H1 (cell line): Measurements from ENCODE around the gene MTFR1L. TPM values are rescaled to one million over a fixed set of nuclear protein-coding genes. Genes with fewer than 3 reads are reported as not detected.

Experiments
- BACH1 ChIP-seq: IDR thresholded peaks from 2 replicates; pipeline ENCODE4 v1.6.1; 2012; ENCODE audit warnings: low read length, improper control_type of control experiment
- FOSL1 ChIP-seq: IDR thresholded peaks from 2 replicates; pipeline ENCODE4 v1.6.1; 2011; ENCODE audit warnings: mild to moderate bottlenecking, low read depth, low read length, moderate library complexity; ENCODE audit not compliant: insufficient read depth
- KDM1A ChIP-seq: fragments of 200-600, 300-600 bp; sonication (generic); IDR thresholded peaks from 2 replicates; pipeline ENCODE4 v1.7.1; 2016; ENCODE audit warnings: mild to moderate bottlenecking, low read length, borderline replicate concordance
- KDM4A ChIP-seq: IDR thresholded peaks from one replicate; pipeline ENCODE4 v1.7.1; 2012; ENCODE audit warnings: low read depth, mild to moderate bottlenecking, moderate library complexity, low read length, inconsistent platforms; ENCODE audit not compliant: severe bottlenecking
- SIN3A ChIP-seq, 2 experiments: IDR thresholded peaks in 1 of 2; conservative IDR thresholded peaks in 1 of 2; 2 replicates each; pipeline ENCODE4 v1.6.1; 2011 to 2012; ENCODE audit warnings: low read length in 2 of 2, improper control_type of control experiment in 1 of 2, low read depth in 1 of 2, mild to moderate bottlenecking in 1 of 2
- YY1 ChIP-seq: IDR thresholded peaks from 2 replicates; pipeline ENCODE4 v1.6.1; 2011; ENCODE audit warnings: low read depth, mild to moderate bottlenecking, low read length
- polyA plus RNA-seq, 7 experiments: library from polyadenylated mRNA; depleted of rRNA in 3 of 7; stranded (reverse) in 5 of 7; unstranded in 2 of 7; fragments of >200 nt in 5 of 7; fragments of 200-250 nt in 2 of 7; gene quantifications; 1 replicate in 5 of 7; 2 replicates in 1 of 7; 4 replicates in 1 of 7; pipeline versions ENCODE4 v1.2.1 to v1.2.3, GENCODE V29; 2011 to 2013; ENCODE audit warnings: missing spikeins in 2 of 7, mixed read lengths in 2 of 7
- total RNA-seq: library from RNA; stranded (reverse); fragmentation: NEBNext Ultra II Directional; extraction: Animal tissue kit (Norgen Biotek cat#: 25700); gene quantifications from 2 replicates; pipeline ENCODE4 v1.2.1, GENCODE V29; 2021
- TF ChIP-seq, protein P1 (sequence below): fragments of 300-600 bp; sonication (generic); IDR thresholded peaks from 2 replicates; pipeline ENCODE4 v1.7.1; 2012; ENCODE audit warnings: low read length, moderate library complexity, mild to moderate bottlenecking, inconsistent platforms; ENCODE audit not compliant: insufficient replicate concordance
- TF ChIP-seq, protein P2 (sequence below): IDR thresholded peaks from 2 replicates; pipeline ENCODE4 v1.6.1; 2011; ENCODE audit warnings: low read length, improper control_type of control experiment

The MTFR1L gene
- total and polyA plus RNA-seq, 2 of the 8 experiments (the other 6 are each of a cell fraction or from before 2014, with no cell fraction given): 20.8 to 23.1 TPM

DNA sequence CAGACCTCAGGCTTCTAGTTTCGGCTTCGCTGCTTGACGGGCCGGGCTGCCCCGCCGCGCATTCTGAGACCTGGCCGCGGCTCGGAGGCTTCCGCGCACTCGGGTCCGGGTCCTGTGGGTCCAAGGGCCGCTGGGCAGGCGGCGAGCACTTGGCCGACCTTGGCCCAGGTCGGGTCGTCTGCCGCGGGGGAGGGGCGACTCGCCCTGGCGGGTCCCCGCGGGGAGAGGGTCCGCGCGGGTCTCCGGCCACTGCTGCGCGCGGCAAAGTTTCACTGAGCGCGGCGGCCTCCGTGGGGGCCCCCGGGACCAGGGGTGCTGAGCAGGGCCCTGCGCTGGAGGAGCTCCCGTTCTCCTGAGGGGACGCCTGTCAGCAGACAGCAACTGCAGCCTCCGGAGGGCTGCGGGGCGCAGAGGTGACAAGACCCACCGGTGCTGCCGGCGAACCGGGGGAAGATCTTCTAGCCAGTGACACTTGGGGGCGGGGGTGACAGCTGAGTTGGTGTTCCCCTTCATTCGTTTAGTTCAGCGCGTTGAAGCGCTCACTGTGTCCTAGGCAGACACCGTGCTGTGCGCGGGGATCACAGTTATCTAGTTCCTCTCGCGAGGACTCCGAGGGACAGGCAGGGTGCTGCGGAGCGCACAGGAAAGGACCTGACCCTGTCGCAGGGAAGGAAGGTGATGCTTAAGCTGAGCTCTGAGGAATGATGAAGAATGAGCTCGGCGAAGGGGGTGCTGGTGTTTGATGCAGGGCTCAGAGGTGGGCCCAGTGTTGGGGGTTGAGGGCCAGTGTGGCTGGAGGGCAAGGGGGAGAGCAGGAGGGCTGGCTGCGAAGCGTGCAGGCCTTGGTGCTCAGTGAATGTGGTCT lies 725 bp downstream of the MTFR1L start (continued):
- TF ChIP-seq, protein P1, sequence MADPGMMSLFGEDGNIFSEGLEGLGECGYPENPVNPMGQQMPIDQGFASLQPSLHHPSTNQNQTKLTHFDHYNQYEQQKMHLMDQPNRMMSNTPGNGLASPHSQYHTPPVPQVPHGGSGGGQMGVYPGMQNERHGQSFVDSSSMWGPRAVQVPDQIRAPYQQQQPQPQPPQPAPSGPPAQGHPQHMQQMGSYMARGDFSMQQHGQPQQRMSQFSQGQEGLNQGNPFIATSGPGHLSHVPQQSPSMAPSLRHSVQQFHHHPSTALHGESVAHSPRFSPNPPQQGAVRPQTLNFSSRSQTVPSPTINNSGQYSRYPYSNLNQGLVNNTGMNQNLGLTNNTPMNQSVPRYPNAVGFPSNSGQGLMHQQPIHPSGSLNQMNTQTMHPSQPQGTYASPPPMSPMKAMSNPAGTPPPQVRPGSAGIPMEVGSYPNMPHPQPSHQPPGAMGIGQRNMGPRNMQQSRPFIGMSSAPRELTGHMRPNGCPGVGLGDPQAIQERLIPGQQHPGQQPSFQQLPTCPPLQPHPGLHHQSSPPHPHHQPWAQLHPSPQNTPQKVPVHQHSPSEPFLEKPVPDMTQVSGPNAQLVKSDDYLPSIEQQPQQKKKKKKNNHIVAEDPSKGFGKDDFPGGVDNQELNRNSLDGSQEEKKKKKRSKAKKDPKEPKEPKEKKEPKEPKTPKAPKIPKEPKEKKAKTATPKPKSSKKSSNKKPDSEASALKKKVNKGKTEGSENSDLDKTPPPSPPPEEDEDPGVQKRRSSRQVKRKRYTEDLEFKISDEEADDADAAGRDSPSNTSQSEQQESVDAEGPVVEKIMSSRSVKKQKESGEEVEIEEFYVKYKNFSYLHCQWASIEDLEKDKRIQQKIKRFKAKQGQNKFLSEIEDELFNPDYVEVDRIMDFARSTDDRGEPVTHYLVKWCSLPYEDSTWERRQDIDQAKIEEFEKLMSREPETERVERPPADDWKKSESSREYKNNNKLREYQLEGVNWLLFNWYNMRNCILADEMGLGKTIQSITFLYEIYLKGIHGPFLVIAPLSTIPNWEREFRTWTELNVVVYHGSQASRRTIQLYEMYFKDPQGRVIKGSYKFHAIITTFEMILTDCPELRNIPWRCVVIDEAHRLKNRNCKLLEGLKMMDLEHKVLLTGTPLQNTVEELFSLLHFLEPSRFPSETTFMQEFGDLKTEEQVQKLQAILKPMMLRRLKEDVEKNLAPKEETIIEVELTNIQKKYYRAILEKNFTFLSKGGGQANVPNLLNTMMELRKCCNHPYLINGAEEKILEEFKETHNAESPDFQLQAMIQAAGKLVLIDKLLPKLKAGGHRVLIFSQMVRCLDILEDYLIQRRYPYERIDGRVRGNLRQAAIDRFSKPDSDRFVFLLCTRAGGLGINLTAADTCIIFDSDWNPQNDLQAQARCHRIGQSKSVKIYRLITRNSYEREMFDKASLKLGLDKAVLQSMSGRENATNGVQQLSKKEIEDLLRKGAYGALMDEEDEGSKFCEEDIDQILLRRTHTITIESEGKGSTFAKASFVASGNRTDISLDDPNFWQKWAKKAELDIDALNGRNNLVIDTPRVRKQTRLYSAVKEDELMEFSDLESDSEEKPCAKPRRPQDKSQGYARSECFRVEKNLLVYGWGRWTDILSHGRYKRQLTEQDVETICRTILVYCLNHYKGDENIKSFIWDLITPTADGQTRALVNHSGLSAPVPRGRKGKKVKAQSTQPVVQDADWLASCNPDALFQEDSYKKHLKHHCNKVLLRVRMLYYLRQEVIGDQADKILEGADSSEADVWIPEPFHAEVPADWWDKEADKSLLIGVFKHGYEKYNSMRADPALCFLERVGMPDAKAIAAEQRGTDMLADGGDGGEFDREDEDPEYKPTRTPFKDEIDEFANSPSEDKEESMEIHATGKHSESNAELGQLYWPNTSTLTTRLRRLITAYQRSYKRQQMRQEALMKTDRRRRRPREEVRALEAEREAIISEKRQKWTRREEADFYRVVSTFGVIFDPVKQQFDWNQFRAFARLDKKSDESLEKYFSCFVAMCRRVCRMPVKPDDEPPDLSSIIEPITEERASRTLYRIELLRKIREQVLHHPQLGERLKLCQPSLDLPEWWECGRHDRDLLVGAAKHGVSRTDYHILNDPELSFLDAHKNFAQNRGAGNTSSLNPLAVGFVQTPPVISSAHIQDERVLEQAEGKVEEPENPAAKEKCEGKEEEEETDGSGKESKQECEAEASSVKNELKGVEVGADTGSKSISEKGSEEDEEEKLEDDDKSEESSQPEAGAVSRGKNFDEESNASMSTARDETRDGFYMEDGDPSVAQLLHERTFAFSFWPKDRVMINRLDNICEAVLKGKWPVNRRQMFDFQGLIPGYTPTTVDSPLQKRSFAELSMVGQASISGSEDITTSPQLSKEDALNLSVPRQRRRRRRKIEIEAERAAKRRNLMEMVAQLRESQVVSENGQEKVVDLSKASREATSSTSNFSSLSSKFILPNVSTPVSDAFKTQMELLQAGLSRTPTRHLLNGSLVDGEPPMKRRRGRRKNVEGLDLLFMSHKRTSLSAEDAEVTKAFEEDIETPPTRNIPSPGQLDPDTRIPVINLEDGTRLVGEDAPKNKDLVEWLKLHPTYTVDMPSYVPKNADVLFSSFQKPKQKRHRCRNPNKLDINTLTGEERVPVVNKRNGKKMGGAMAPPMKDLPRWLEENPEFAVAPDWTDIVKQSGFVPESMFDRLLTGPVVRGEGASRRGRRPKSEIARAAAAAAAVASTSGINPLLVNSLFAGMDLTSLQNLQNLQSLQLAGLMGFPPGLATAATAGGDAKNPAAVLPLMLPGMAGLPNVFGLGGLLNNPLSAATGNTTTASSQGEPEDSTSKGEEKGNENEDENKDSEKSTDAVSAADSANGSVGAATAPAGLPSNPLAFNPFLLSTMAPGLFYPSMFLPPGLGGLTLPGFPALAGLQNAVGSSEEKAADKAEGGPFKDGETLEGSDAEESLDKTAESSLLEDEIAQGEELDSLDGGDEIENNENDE: no peak
- TF ChIP-seq KDM1A (no peak), YY1 (no peak), SIN3A (conservative IDR thresholded peaks at IDR 0.05 in 1 of 2, IDR thresholded peaks at IDR 0.05 in 1 of 2; ENCODE audit: low read depth in 1 of 2, low read length in 2 of 2) (0 out of 4 replicates have a peak, but pooled peaks of 1 of the 2 experiments have one; percentile 24), FOSL1 (no peak), KDM4A (peak; percentile 18), BACH1 (no peak)
- TF ChIP-seq, protein P2, sequence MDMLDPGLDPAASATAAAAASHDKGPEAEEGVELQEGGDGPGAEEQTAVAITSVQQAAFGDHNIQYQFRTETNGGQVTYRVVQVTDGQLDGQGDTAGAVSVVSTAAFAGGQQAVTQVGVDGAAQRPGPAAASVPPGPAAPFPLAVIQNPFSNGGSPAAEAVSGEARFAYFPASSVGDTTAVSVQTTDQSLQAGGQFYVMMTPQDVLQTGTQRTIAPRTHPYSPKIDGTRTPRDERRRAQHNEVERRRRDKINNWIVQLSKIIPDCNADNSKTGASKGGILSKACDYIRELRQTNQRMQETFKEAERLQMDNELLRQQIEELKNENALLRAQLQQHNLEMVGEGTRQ: no peak
